GM12878 (cell line): ENCODE results near the gene RGS1. TPM values are rescaled to one million over a fixed set of nuclear protein-coding genes. Genes with fewer than 3 reads are reported as not detected.

Source experiments
- ATAC-seq: fragments of 200-7000 bp; cut with Tn5 transposase; 3 replicates; pipeline ENCODE4 v1.9.1; 2020; ENCODE audit warnings: mild to moderate bottlenecking, moderate library complexity
- BruUV-seq: library from RNA; stranded (reverse); fragments of 400-500 nt; replicated peaks from 2 replicates; lab custom pipeline; 2021; lab: Mats Ljungman, UMichigan
- CTCF ChIA-PET: fragments of 300-600 bp; sonication (Branson Sonifier 250); formaldehyde crosslinking; extraction: SDS; loops from one replicate; lab custom pipeline; 2021; ENCODE audit warnings: inconsistent platforms; lab: Yijun Ruan, JAX
- POLR2A ChIA-PET: fragments of 350-600 bp; formaldehyde crosslinking; extraction: SDS; loops from one replicate; lab custom pipeline; 2021; ENCODE audit warnings: inconsistent platforms; lab: Charles Lee
- RAD21 ChIA-PET: fragments of 300-600 bp; sonication (Branson Sonifier 250); formaldehyde crosslinking; loops from one replicate; lab custom pipeline; 2023; ENCODE audit warnings: antibody characterized with exemption; ENCODE audit not compliant: unreplicated experiment; lab: Charles Lee
- SMC1A ChIA-PET: fragments of 300-600 bp; sonication (Branson Sonifier 250); formaldehyde crosslinking; loops from one replicate; lab custom pipeline; 2023; ENCODE audit not compliant: unreplicated experiment, uncharacterized antibody; lab: Charles Lee
- DNase-seq: peaks from one replicate; pipeline ENCODE4 v3.0.0-alpha.2; 2011; ENCODE audit warnings: low read depth, low spot score
- FAIRE-seq: peaks from 3 replicates; lab custom pipeline; 2011; peaks lifted over from hg19 to GRCh38; lab: Jason Lieb, UNC
- H2AFZ ChIP-seq: 2 replicates; pipeline ENCODE4 v1.6.0; 2011; ENCODE audit warnings: low read depth, low read length, control low read depth; ENCODE audit not compliant: control insufficient read depth
- H3K27ac ChIP-seq: 2 replicates; pipeline ENCODE4 v1.5.1; 2011; ENCODE audit warnings: control low read depth; ENCODE audit not compliant: control insufficient read depth, insufficient read depth
- H3K27me3 ChIP-seq, 2 experiments: replicated peaks in 1 of 2; 2 replicates each; pipeline versions ENCODE4 v1.6.0 to v1.6.1; 2011; ENCODE audit warnings: low read length in 1 of 2; ENCODE audit not compliant: control insufficient read depth in 2 of 2, insufficient read depth in 2 of 2
- H3K36me3 ChIP-seq, 2 experiments: 2 replicates each; pipeline ENCODE4 v1.5.1; 2011; ENCODE audit warnings: low read length in 1 of 2; ENCODE audit not compliant: control insufficient read depth in 2 of 2, insufficient read depth in 2 of 2
- H3K4me1 ChIP-seq: 2 replicates; pipeline ENCODE4 v1.6.1; 2011; ENCODE audit warnings: mild to moderate bottlenecking, low read length, moderate library complexity, mixed read lengths; ENCODE audit not compliant: control insufficient read depth, insufficient read depth
- H3K4me2 ChIP-seq: 2 replicates; pipeline ENCODE4 v1.6.0; 2011; ENCODE audit warnings: control low read depth; ENCODE audit not compliant: control insufficient read depth, insufficient read depth
- H3K4me3 ChIP-seq: fragments of 200-600 bp; sonication (generic); 2 replicates; pipeline ENCODE4 v1.5.1; 2016
- H3K79me2 ChIP-seq: 2 replicates; pipeline ENCODE4 v1.6.0; 2011; ENCODE audit warnings: low read length; ENCODE audit not compliant: control insufficient read depth, insufficient read depth
- H3K9ac ChIP-seq: 2 replicates; pipeline ENCODE4 v1.8.0; 2011; ENCODE audit warnings: low read length, control low read depth, mixed read lengths; ENCODE audit not compliant: control insufficient read depth, insufficient read depth
- H3K9me3 ChIP-seq: replicated peaks from 3 replicates; pipeline ENCODE4 v1.5.1; 2011; ENCODE audit warnings: mild to moderate bottlenecking, low read length; ENCODE audit not compliant: control insufficient read depth, insufficient read depth
- H4K20me1 ChIP-seq: 2 replicates; pipeline ENCODE4 v1.6.0; 2011; ENCODE audit not compliant: control insufficient read depth, insufficient read depth
- BCL11A ChIP-seq: IDR thresholded peaks from 2 replicates; pipeline ENCODE4 v1.6.1; 2011; ENCODE audit warnings: low read depth, low read length
- CHD2 ChIP-seq: IDR thresholded peaks from 2 replicates; pipeline ENCODE4 v1.6.1; 2011; ENCODE audit warnings: low read depth, low read length, improper control_type of control experiment, borderline replicate concordance
- IKZF1 ChIP-seq: fragments of 450-650 bp; conservative IDR thresholded peaks from 2 replicates; pipeline ENCODE4 v1.6.1; 2017; ENCODE audit warnings: antibody characterized with exemption, mild to moderate bottlenecking
- POLR2AphosphoS5 ChIP-seq: IDR thresholded peaks from 2 replicates; pipeline ENCODE4 v1.6.1; 2011; ENCODE audit warnings: mild to moderate bottlenecking, low read length, inconsistent platforms
- RAD51 ChIP-seq: fragments of 450-650 bp; IDR thresholded peaks from 2 replicates; pipeline ENCODE4 v1.6.1; 2016; ENCODE audit warnings: moderate library complexity, mild to moderate bottlenecking, inconsistent platforms
- RB1 ChIP-seq: fragments of 450-650 bp; formaldehyde crosslinking; IDR thresholded peaks from 2 replicates; pipeline ENCODE4 v1.6.1; 2017; ENCODE audit warnings: mild to moderate bottlenecking, borderline replicate concordance
- SMAD1 ChIP-seq: fragments of 450-650 bp; IDR thresholded peaks from 2 replicates; pipeline ENCODE4 v1.6.1; 2018; ENCODE audit warnings: mild to moderate bottlenecking, low read depth; ENCODE audit not compliant: partially characterized antibody
- SPI1 ChIP-seq: IDR thresholded peaks from 2 replicates; pipeline ENCODE4 v1.6.1; 2011; ENCODE audit warnings: low read depth, mild to moderate bottlenecking, low read length, moderate library complexity, borderline replicate concordance; ENCODE audit not compliant: insufficient read depth
- SUZ12 ChIP-seq: fragments of 200-600 bp; sonication (generic); IDR thresholded peaks from one replicate; pipeline ENCODE4 v1.6.1; 2018; ENCODE audit warnings: antibody characterized with exemption, mild to moderate bottlenecking; ENCODE audit not compliant: unreplicated experiment
- WGBS: methylation state at CpG from one replicate; pipeline ENCODE4 v1.1.6; 2016; ENCODE audit warnings: low lambda C conversion rate; ENCODE audit not compliant: insufficient replicate concordance, insufficient coverage; ENCODE audit errors: missing lambda C conversion rate; 5-methylcytosine and 5-hydroxymethylcytosine counted together
- in situ Hi-C: fragments of 300-500 bp; cut with MboI; formaldehyde crosslinking; loops from 9 replicates; pipeline ENCODE4 v1.14.3; 2018; ENCODE audit warnings: mixed read lengths
- intact Hi-C: fragments of 100-400 bp; cut with micrococcal nuclease; formaldehyde crosslinking; loops from one replicate; pipeline ENCODE4 v1.14.2; 2022; ENCODE audit not compliant: unreplicated experiment
- polyA plus RNA-seq, 11 experiments: library from polyadenylated mRNA; depleted of rRNA in 4 of 11; unstranded in 6 of 11; stranded (reverse) in 5 of 11; fragments of >200 nt; fragmentation: Nextera tagmentation in 4 of 11; fragmentation: Illumina TruSeq in 1 of 11; extraction: Ambion mirVana in 4 of 11; extraction: Trizol in 1 of 11; gene quantifications; 1 replicate in 1 of 11; 2 replicates in 10 of 11; pipeline versions ENCODE4 v1.2.1 to v1.2.3, GENCODE V29; 2011 to 2016; ENCODE audit warnings: inconsistent platforms in 2 of 11, missing spikeins in 2 of 11, low read depth in 1 of 11
- total RNA-seq, 4 experiments: library from RNA; depleted of rRNA in 3 of 4; stranded (reverse); fragments of >200 nt in 3 of 4; fragmentation: Illumina TruSeq in 1 of 4; extraction: Trizol in 1 of 4; gene quantifications; 2 replicates each; pipeline versions ENCODE4 v1.2.1 to v1.2.3, GENCODE V29; 2013 to 2021
- TF ChIP-seq, protein P1 (sequence below), 3 experiments: IDR thresholded peaks in 2 of 3; conservative IDR thresholded peaks in 1 of 3; 2 replicates each; pipeline ENCODE4 v1.5.1; 2011; ENCODE audit warnings: low read depth in 3 of 3, low read length in 3 of 3, mild to moderate bottlenecking in 3 of 3, control low read depth in 2 of 3, moderate library complexity in 2 of 3, inconsistent platforms in 1 of 3, mixed read lengths in 1 of 3; ENCODE audit not compliant: control insufficient read depth in 2 of 3, insufficient read depth in 1 of 3; ENCODE audit errors: extremely low read depth in 1 of 3
- TF ChIP-seq, protein P2 (sequence below): fragments of 450-650 bp; IDR thresholded peaks from 2 replicates; pipeline ENCODE4 v1.6.1; 2016; ENCODE audit warnings: mild to moderate bottlenecking
- TF ChIP-seq, protein P3 (sequence below): fragments of 450-650 bp; IDR thresholded peaks from 2 replicates; pipeline ENCODE4 v1.6.1; 2017; ENCODE audit warnings: mild to moderate bottlenecking
- TF ChIP-seq, protein P4 (sequence below): IDR thresholded peaks from 2 replicates; pipeline ENCODE4 v1.6.1; 2012; ENCODE audit warnings: improper control_type of control experiment, low read depth, low read length; ENCODE audit not compliant: insufficient replicate concordance

The RGS1 gene
- total and polyA plus RNA-seq, 10 of the 15 experiments (the other 5 are each of a cell fraction or from before 2014, with no cell fraction given): 20.7 to 882 (median 45.9) TPM

DNA sequence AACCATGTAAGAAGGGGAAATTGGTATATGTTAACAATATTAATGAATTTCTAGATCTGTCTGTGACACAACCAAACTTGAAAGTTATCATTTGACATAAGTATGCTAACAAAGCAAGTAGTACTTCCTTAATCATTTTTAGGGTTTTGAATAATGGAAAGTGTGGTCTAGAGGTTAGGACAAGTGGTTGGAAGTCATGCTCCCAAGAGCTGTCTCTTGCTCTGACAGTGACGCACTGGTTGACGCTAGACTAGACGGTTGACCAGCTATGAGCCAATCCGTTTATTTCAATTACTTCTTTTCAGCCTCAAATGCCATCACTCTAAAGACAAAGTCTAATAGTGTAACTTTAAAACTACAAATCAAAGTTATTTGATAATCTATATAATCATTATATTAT, 20.7 kb upstream of the RGS1 start:
- ChIA-PET CTCF (interaction anchor here (0.7 to 1.5 kb wide), 4 partner anchors 13 to 50 kb away, joined by 3 to 11 read pairs (median 5); no protein-coding TSS in a partner anchor), SMC1A (interaction anchor here (0.8 to 6.1 kb wide), 12 partner anchors 12 to 81 kb away, joined by 3 to 121 read pairs (median 7); partner anchors contain the start of gene RGS1), RAD21 (interaction anchor here (0.8 to 6.5 kb wide), 13 partner anchors 10 to 81 kb away, joined by 3 to 170 read pairs (median 7); no protein-coding TSS in a partner anchor), POLR2A (interaction anchor here (0.5 to 6.8 kb wide), 9 partner anchors 9 to 78 kb away, joined by 3 to 123 read pairs (median 10); no protein-coding TSS in a partner anchor)
- H4K20me1 ChIP-seq: no peaks in the 10 kb centered on the region
- H3K79me2 ChIP-seq: peaks cover 4% of the 10 kb centered on the region
- H3K9me3 ChIP-seq: no peaks in the 10 kb centered on the region
- H3K27ac ChIP-seq: peak overlapping the region; percentile 88
- 85% methylated on average over 4 of the region's 4 CpGs for WGBS
- FAIRE-seq: no peak
- intact Hi-C loops (loop anchor here (10.0 kb wide), 1 partner anchor 500 kb away; the partner anchor contains the start of genes RO60 and UCHL5), in situ Hi-C loops (loop anchor here (5.0 kb wide), 1 partner anchor 52 kb away; no protein-coding TSS in a partner anchor)
- peak; percentile 19 for ATAC-seq
- H3K36me3 ChIP-seq: no peaks in the 10 kb centered on the region
- no peak for DNase-seq
- no peak overlapping the region for H3K4me3 ChIP-seq
- BruUV-seq: no TSS peak
- H3K4me2 ChIP-seq: peak overlapping the region; percentile 4; the same call in 1 of the 2 replicates
- H3K27me3 ChIP-seq: no peaks in the 10 kb centered on the region
- peaks cover 28% of the 10 kb centered on the region for H3K4me1 ChIP-seq
- no peak overlapping the region for H2AFZ ChIP-seq
- no peak overlapping the region for H3K9ac ChIP-seq
- peak; percentile 13; the same call in 1 of the 2 replicates for TF ChIP-seq CHD2
- TF ChIP-seq SMAD1: peak; percentile 54
- TF ChIP-seq, protein P1, sequence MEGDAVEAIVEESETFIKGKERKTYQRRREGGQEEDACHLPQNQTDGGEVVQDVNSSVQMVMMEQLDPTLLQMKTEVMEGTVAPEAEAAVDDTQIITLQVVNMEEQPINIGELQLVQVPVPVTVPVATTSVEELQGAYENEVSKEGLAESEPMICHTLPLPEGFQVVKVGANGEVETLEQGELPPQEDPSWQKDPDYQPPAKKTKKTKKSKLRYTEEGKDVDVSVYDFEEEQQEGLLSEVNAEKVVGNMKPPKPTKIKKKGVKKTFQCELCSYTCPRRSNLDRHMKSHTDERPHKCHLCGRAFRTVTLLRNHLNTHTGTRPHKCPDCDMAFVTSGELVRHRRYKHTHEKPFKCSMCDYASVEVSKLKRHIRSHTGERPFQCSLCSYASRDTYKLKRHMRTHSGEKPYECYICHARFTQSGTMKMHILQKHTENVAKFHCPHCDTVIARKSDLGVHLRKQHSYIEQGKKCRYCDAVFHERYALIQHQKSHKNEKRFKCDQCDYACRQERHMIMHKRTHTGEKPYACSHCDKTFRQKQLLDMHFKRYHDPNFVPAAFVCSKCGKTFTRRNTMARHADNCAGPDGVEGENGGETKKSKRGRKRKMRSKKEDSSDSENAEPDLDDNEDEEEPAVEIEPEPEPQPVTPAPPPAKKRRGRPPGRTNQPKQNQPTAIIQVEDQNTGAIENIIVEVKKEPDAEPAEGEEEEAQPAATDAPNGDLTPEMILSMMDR (IDR thresholded peaks at IDR 0.05 in 2 of 3, conservative IDR thresholded peaks at IDR 0.05 in 1 of 3; ENCODE audit: control insufficient read depth in 2 of 3, extremely low read depth in 1 of 3, insufficient read depth in 1 of 3, low read depth in 3 of 3, low read length in 3 of 3): no peak
- TF ChIP-seq SPI1: no peak
- no peak for TF ChIP-seq SUZ12
- TF ChIP-seq, protein P2, sequence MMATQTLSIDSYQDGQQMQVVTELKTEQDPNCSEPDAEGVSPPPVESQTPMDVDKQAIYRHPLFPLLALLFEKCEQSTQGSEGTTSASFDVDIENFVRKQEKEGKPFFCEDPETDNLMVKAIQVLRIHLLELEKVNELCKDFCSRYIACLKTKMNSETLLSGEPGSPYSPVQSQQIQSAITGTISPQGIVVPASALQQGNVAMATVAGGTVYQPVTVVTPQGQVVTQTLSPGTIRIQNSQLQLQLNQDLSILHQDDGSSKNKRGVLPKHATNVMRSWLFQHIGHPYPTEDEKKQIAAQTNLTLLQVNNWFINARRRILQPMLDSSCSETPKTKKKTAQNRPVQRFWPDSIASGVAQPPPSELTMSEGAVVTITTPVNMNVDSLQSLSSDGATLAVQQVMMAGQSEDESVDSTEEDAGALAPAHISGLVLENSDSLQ: peak; percentile 74
- 0 out of 2 replicates have a peak, but pooled peaks have one; percentile 35 for TF ChIP-seq BCL11A
- TF ChIP-seq, protein P3, sequence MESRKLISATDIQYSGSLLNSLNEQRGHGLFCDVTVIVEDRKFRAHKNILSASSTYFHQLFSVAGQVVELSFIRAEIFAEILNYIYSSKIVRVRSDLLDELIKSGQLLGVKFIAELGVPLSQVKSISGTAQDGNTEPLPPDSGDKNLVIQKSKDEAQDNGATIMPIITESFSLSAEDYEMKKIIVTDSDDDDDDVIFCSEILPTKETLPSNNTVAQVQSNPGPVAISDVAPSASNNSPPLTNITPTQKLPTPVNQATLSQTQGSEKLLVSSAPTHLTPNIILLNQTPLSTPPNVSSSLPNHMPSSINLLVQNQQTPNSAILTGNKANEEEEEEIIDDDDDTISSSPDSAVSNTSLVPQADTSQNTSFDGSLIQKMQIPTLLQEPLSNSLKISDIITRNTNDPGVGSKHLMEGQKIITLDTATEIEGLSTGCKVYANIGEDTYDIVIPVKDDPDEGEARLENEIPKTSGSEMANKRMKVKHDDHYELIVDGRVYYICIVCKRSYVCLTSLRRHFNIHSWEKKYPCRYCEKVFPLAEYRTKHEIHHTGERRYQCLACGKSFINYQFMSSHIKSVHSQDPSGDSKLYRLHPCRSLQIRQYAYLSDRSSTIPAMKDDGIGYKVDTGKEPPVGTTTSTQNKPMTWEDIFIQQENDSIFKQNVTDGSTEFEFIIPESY: no peak
- TF ChIP-seq, protein P4, sequence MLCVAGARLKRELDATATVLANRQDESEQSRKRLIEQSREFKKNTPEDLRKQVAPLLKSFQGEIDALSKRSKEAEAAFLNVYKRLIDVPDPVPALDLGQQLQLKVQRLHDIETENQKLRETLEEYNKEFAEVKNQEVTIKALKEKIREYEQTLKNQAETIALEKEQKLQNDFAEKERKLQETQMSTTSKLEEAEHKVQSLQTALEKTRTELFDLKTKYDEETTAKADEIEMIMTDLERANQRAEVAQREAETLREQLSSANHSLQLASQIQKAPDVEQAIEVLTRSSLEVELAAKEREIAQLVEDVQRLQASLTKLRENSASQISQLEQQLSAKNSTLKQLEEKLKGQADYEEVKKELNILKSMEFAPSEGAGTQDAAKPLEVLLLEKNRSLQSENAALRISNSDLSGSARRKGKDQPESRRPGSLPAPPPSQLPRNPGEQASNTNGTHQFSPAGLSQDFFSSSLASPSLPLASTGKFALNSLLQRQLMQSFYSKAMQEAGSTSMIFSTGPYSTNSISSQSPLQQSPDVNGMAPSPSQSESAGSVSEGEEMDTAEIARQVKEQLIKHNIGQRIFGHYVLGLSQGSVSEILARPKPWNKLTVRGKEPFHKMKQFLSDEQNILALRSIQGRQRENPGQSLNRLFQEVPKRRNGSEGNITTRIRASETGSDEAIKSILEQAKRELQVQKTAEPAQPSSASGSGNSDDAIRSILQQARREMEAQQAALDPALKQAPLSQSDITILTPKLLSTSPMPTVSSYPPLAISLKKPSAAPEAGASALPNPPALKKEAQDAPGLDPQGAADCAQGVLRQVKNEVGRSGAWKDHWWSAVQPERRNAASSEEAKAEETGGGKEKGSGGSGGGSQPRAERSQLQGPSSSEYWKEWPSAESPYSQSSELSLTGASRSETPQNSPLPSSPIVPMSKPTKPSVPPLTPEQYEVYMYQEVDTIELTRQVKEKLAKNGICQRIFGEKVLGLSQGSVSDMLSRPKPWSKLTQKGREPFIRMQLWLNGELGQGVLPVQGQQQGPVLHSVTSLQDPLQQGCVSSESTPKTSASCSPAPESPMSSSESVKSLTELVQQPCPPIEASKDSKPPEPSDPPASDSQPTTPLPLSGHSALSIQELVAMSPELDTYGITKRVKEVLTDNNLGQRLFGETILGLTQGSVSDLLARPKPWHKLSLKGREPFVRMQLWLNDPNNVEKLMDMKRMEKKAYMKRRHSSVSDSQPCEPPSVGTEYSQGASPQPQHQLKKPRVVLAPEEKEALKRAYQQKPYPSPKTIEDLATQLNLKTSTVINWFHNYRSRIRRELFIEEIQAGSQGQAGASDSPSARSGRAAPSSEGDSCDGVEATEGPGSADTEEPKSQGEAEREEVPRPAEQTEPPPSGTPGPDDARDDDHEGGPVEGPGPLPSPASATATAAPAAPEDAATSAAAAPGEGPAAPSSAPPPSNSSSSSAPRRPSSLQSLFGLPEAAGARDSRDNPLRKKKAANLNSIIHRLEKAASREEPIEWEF: no peak
- no peak for TF ChIP-seq RB1
- TF ChIP-seq POLR2AphosphoS5: no peak
- TF ChIP-seq IKZF1: peak; percentile 59
- no peak for TF ChIP-seq RAD51
